Activated CD4-positive, alpha-beta T cell treated with anti-CD3 and anti-CD28 coated beads for 36 hours (primary cell): ENCODE results near the gene PHACTR1. TPM values are rescaled to one million over a fixed set of nuclear protein-coding genes. Genes with fewer than 3 reads are reported as not detected.

Experiments
- ATAC-seq: fragments of 200-7000 bp; cut with Tn5 transposase; one replicate; pipeline ENCODE4 v1.10.0; 2021; ENCODE audit warnings: mild to moderate bottlenecking, moderate library complexity
- CTCF ChIA-PET: fragments of 350-600 bp; sonication (Branson Sonifier 250); formaldehyde crosslinking; loops from one replicate; lab custom pipeline; 2021; ENCODE audit warnings: antibody characterized with exemption; lab: Charles Lee
- POLR2A ChIA-PET: fragments of 350-600 bp; sonication (Branson Sonifier 250); formaldehyde crosslinking; loops from one replicate; lab custom pipeline; 2021; ENCODE audit warnings: antibody characterized with exemption, inconsistent platforms; lab: Charles Lee
- DNase-seq: peaks from one replicate; pipeline ENCODE4 v3.0.0-alpha.2; 2020
- H3K27ac Mint-ChIP-seq: one replicate; pipeline ENCODE4 v1.8.0; 2021; ENCODE audit warnings: mixed read lengths
- H3K27me3 Mint-ChIP-seq: one replicate; pipeline ENCODE4 v1.8.0; 2021; ENCODE audit warnings: mixed read lengths
- H3K36me3 Mint-ChIP-seq: one replicate; pipeline ENCODE4 v1.8.0; 2021; ENCODE audit warnings: low read depth, mixed read lengths
- H3K4me1 Mint-ChIP-seq: one replicate; pipeline ENCODE4 v1.8.0; 2021; ENCODE audit warnings: mixed read lengths
- H3K4me3 Mint-ChIP-seq: one replicate; pipeline ENCODE4 v1.8.0; 2021; ENCODE audit warnings: mild to moderate bottlenecking, moderate library complexity, mixed read lengths
- H3K9me3 Mint-ChIP-seq: one replicate; pipeline ENCODE4 v1.8.0; 2021; ENCODE audit warnings: low read depth, mixed read lengths
- intact Hi-C, 2 experiments: fragments of 100-400 bp; cut with DNase I in 1 of 2; cut with micrococcal nuclease in 1 of 2; formaldehyde crosslinking; loops; one replicate each; pipeline versions ENCODE4 v1.14.2 to v1.15.1; 2022 to 2024; cut with DNase I, micrococcal nuclease
- total RNA-seq, 2 experiments: library from RNA; stranded (reverse); gene quantifications; one replicate each; pipeline ENCODE4 v1.2.3, GENCODE V29; 2021

PHACTR1 gene
- total RNA-seq, 2 experiments from 2014 or later: 0.07 TPM; not detected in 1

- Mint-ChIP-seq H3K4me3 (no peak overlapping the region), H3K4me1 (no peaks in the 10 kb centered on the region), H3K9me3 (no peaks in the 10 kb centered on the region), H3K36me3 (no peaks in the 10 kb centered on the region), H3K27me3 (peaks cover 16% of the 10 kb centered on the region), H3K27ac (no peak overlapping the region)
- ChIA-PET POLR2A (no interaction called here), CTCF (interaction anchor here (0.8 kb wide), 1 partner anchor 554 kb away, joined by 4 read pairs; no protein-coding TSS in a partner anchor)
- intact Hi-C loops: no loop called here
- no peak for ATAC-seq
- no peak for DNase-seq
Measured at GRCh38 chr6:13044390-13044789, 327.8 kb downstream of the PHACTR1 start.

- Mint-ChIP-seq H3K27ac (no peak overlapping the region), H3K9me3 (no peaks in the 10 kb centered on the region), H3K27me3 (peaks cover 16% of the 10 kb centered on the region), H3K36me3 (no peaks in the 10 kb centered on the region), H3K4me3 (no peak overlapping the region), H3K4me1 (no peaks in the 10 kb centered on the region)
- ChIA-PET POLR2A (no interaction called here), CTCF (no interaction called here)
- ATAC-seq (no peak), DNase-seq (no peak)
- intact Hi-C loops: no loop called here
Measured at GRCh38 chr6:13044896-13045295, 328.3 kb downstream of the PHACTR1 start.

- ChIA-PET POLR2A (no interaction called here), CTCF (interaction anchor here (0.8 kb wide), 1 partner anchor 100 kb away, joined by 3 read pairs; no protein-coding TSS in a partner anchor)
- DNase-seq: no peak
- Mint-ChIP-seq H3K9me3 (no peaks in the 10 kb centered on the region), H3K36me3 (no peaks in the 10 kb centered on the region), H3K4me1 (no peaks in the 10 kb centered on the region), H3K27me3 (peaks cover 13% of the 10 kb centered on the region), H3K4me3 (no peak overlapping the region), H3K27ac (no peak overlapping the region)
- no peak for ATAC-seq
- intact Hi-C loops: no loop called here
Measured at GRCh38 chr6:13045676-13046075, 329.1 kb downstream of the PHACTR1 start.

GRCh38 chr6:13046084-13046483 is 329.5 kb downstream of the PHACTR1 start:
- H3K27ac Mint-ChIP-seq: no peak overlapping the region
- no peak overlapping the region for H3K4me3 Mint-ChIP-seq
- intact Hi-C loops: no loop called here
- no peaks in the 10 kb centered on the region for H3K36me3 Mint-ChIP-seq
- ATAC-seq (no peak), DNase-seq (no peak)
- ChIA-PET POLR2A (no interaction called here), CTCF (interaction anchor here (0.8 kb wide), 1 partner anchor 99 kb away, joined by 3 read pairs; no protein-coding TSS in a partner anchor)
- no peaks in the 10 kb centered on the region for H3K4me1 Mint-ChIP-seq
- H3K9me3 Mint-ChIP-seq: no peaks in the 10 kb centered on the region
- H3K27me3 Mint-ChIP-seq: peaks cover 13% of the 10 kb centered on the region

GRCh38 chr6:13048113-13048512 is 331.5 kb downstream of the PHACTR1 start:
- intact Hi-C loops: no loop called here

GRCh38 chr6:13049666-13050254 is 333.2 kb downstream of the PHACTR1 start:
- no peak for DNase-seq
- Mint-ChIP-seq H3K36me3 (no peaks in the 10 kb centered on the region), H3K4me1 (no peaks in the 10 kb centered on the region), H3K9me3 (no peaks in the 10 kb centered on the region), H3K27me3 (peaks cover 6% of the 10 kb centered on the region), H3K27ac (no peak overlapping the region), H3K4me3 (no peak overlapping the region)
- ChIA-PET CTCF (interaction anchor here (0.5 to 0.9 kb wide), 2 partner anchors 92 to 444 kb away, joined by 3 read pairs; no protein-coding TSS in a partner anchor), POLR2A (no interaction called here)
- ATAC-seq: no peak
- intact Hi-C loops: no loop called here

More at GRCh38 chr6:13048113-13048512, 331.5 kb downstream of the PHACTR1 start:
- Mint-ChIP-seq H3K27ac (no peak overlapping the region), H3K4me3 (no peak overlapping the region), H3K4me1 (no peaks in the 10 kb centered on the region), H3K36me3 (no peaks in the 10 kb centered on the region), H3K27me3 (peaks cover 8% of the 10 kb centered on the region), H3K9me3 (no peaks in the 10 kb centered on the region)
- ChIA-PET POLR2A (interaction anchor here (0.6 kb wide), 1 partner anchor 232 kb away, joined by 3 read pairs; no protein-coding TSS in a partner anchor), CTCF (no interaction called here)
- DNase-seq (no peak), ATAC-seq (no peak)

GRCh38 chr6:13053006-13053461 is 336.5 kb downstream of the PHACTR1 start:
- no peak for DNase-seq
- H3K27ac Mint-ChIP-seq: no peak overlapping the region
- no peaks in the 10 kb centered on the region for H3K4me1 Mint-ChIP-seq
- no peak overlapping the region for H3K4me3 Mint-ChIP-seq
- intact Hi-C loops: no loop called here
- ChIA-PET CTCF (no interaction called here), POLR2A (no interaction called here)
- peaks cover 9% of the 10 kb centered on the region for H3K27me3 Mint-ChIP-seq
- H3K9me3 Mint-ChIP-seq: no peaks in the 10 kb centered on the region
- no peaks in the 10 kb centered on the region for H3K36me3 Mint-ChIP-seq
- no peak for ATAC-seq

- no peak for ATAC-seq
- CTCF ChIA-PET: no interaction called here
- no peak for DNase-seq
- H3K4me1 Mint-ChIP-seq: no peaks in the 10 kb centered on the region
- H3K27ac Mint-ChIP-seq: no peak overlapping the region
- peaks cover 9% of the 10 kb centered on the region for H3K27me3 Mint-ChIP-seq
- intact Hi-C loops: no loop called here
- POLR2A ChIA-PET: no interaction called here
- H3K36me3 Mint-ChIP-seq: no peaks in the 10 kb centered on the region
- H3K4me3 Mint-ChIP-seq: no peak overlapping the region
- no peaks in the 10 kb centered on the region for H3K9me3 Mint-ChIP-seq
Measured at GRCh38 chr6:13058051-13058450, 341.5 kb downstream of the PHACTR1 start.

GRCh38 chr6:13059026-13059425 is 342.5 kb downstream of the PHACTR1 start:
- intact Hi-C loops: no loop called here
- Mint-ChIP-seq H3K4me1 (no peaks in the 10 kb centered on the region), H3K27me3 (peaks cover 6% of the 10 kb centered on the region), H3K9me3 (no peaks in the 10 kb centered on the region), H3K4me3 (no peak overlapping the region), H3K36me3 (no peaks in the 10 kb centered on the region), H3K27ac (no peak overlapping the region)
- ATAC-seq: no peak
- DNase-seq: no peak
- POLR2A ChIA-PET: no interaction called here
- CTCF ChIA-PET: no interaction called here

GRCh38 chr6:13063300-13063918 is 346.8 kb downstream of the PHACTR1 start:
- H3K4me3 Mint-ChIP-seq: no peak overlapping the region
- H3K36me3 Mint-ChIP-seq: no peaks in the 10 kb centered on the region
- H3K4me1 Mint-ChIP-seq: no peaks in the 10 kb centered on the region
- POLR2A ChIA-PET: no interaction called here
- ATAC-seq: no peak
- no peaks in the 10 kb centered on the region for H3K9me3 Mint-ChIP-seq
- no peak for DNase-seq
- intact Hi-C loops: no loop called here
- no peak overlapping the region for H3K27ac Mint-ChIP-seq
- CTCF ChIA-PET: interaction anchor here (0.6 kb wide), 1 partner anchor 189 kb away, joined by 3 read pairs; no protein-coding TSS in a partner anchor
- H3K27me3 Mint-ChIP-seq: no peaks in the 10 kb centered on the region

GRCh38 chr6:13065581-13065980 is 349.0 kb downstream of the PHACTR1 start:
- no peak overlapping the region for H3K4me3 Mint-ChIP-seq
- no peak overlapping the region for H3K27ac Mint-ChIP-seq
- intact Hi-C loops: no loop called here
- H3K9me3 Mint-ChIP-seq: no peaks in the 10 kb centered on the region
- ChIA-PET CTCF (no interaction called here), POLR2A (no interaction called here)
- ATAC-seq (no peak), DNase-seq (no peak)
- no peaks in the 10 kb centered on the region for H3K27me3 Mint-ChIP-seq
- H3K4me1 Mint-ChIP-seq: no peaks in the 10 kb centered on the region
- no peaks in the 10 kb centered on the region for H3K36me3 Mint-ChIP-seq

- Mint-ChIP-seq H3K9me3 (no peaks in the 10 kb centered on the region), H3K27ac (no peak overlapping the region), H3K4me1 (no peaks in the 10 kb centered on the region), H3K27me3 (no peaks in the 10 kb centered on the region), H3K4me3 (no peak overlapping the region), H3K36me3 (no peaks in the 10 kb centered on the region)
- CTCF ChIA-PET: no interaction called here
- DNase-seq (no peak), ATAC-seq (no peak)
- intact Hi-C loops: no loop called here
- POLR2A ChIA-PET: no interaction called here
Measured at GRCh38 chr6:13066050-13066449, 349.5 kb downstream of the PHACTR1 start.
